HPDE6-E6E7 (cell line): ENCODE data around the gene ELAC2.

Source experiments
- DNase-seq: peaks from one replicate; pipeline ENCODE4 v3.0.0; 2011; ENCODE audit warnings: missing footprints; ENCODE audit errors: extremely low spot score

Gene ELAC2

GRCh38 chr17:13017655-13018459 is at the start of gene ELAC2:
Gene ELAC2, minus strand, starts transcription at chr17:13018027. Its CDS starts 80 bp downstream, at chr17:13017947.
- peak; percentile 96 for DNase-seq

- DNase-seq, result no peak
Observed at GRCh38 chr17:13065032-13065431, 47.2 kb upstream of the ELAC2 start.

GRCh38 chr17:13055131-13055530 is 37.3 kb upstream of the ELAC2 start:
- no peak for DNase-seq

GRCh38 chr17:13054666-13055065 is 36.8 kb upstream of the ELAC2 start:
- DNase-seq, result no peak

- no peak for DNase-seq
Observed at GRCh38 chr17:13051915-13052314, 34.1 kb upstream of the ELAC2 start.

GRCh38 chr17:13047011-13047606 is 29.3 kb upstream of the ELAC2 start:
- DNase-seq, result no peak

- no peak for DNase-seq
Observed at GRCh38 chr17:13046361-13046760, 28.5 kb upstream of the ELAC2 start.

- no peak for DNase-seq
Observed at GRCh38 chr17:13044572-13045065, 26.8 kb upstream of the ELAC2 start.

GRCh38 chr17:13038931-13039665 is 21.3 kb upstream of the ELAC2 start:
- no peak for DNase-seq

GRCh38 chr17:13036751-13037150 is 18.9 kb upstream of the ELAC2 start:
- DNase-seq, result no peak

GRCh38 chr17:13035420-13035819 is 17.6 kb upstream of the ELAC2 start:
- no peak for DNase-seq

GRCh38 chr17:13031718-13032350 is 14.0 kb upstream of the ELAC2 start:
- peak; percentile 29 for DNase-seq

- DNase-seq, result peak; percentile 29
Observed at GRCh38 chr17:13030459-13031300, 12.9 kb upstream of the ELAC2 start.

- DNase-seq, result no peak
Observed at GRCh38 chr17:13030056-13030455, 12.2 kb upstream of the ELAC2 start.

GRCh38 chr17:13029340-13029739 is 11.5 kb upstream of the ELAC2 start:
- DNase-seq, result no peak

GRCh38 chr17:13027246-13027645 is 9.4 kb upstream of the ELAC2 start:
- no peak for DNase-seq

- DNase-seq, result no peak
Observed at GRCh38 chr17:13025687-13026086, 7.9 kb upstream of the ELAC2 start.

GRCh38 chr17:13025258-13025627 is 7.4 kb upstream of the ELAC2 start:
- DNase-seq, result no peak

- peak; percentile 60 for DNase-seq
Observed at GRCh38 chr17:13024526-13025257, 6.9 kb upstream of the ELAC2 start.

GRCh38 chr17:13024016-13024415 is 6.2 kb upstream of the ELAC2 start:
- no peak for DNase-seq
